Measurements from ENCODE around the gene IL2.
A peak's percentile ranks its signal among the peaks of the same experiment; 100 is the strongest.

IL2 gene

GRCh38 chr4:122456231-122457116 lies at the start of gene IL2:
Gene IL2, minus strand, starts transcription at chr4:122456725. Its CDS starts 285 bp downstream, at chr4:122456440.
- DNase-seq (ENCODE audit: low read depth, low spot score): no peak

- no peak for DNase-seq (ENCODE audit: low read depth, low spot score)
Observed at GRCh38 chr4:122503214-122503613, 46.7 kb upstream of the IL2 start.

GRCh38 chr4:122500852-122501501 lies 44.5 kb upstream of the IL2 start:
- peak; percentile 88 for DNase-seq (ENCODE audit: low read depth, low spot score)

GRCh38 chr4:122489061-122489460 lies 32.5 kb upstream of the IL2 start:
- DNase-seq (ENCODE audit: low read depth, low spot score): no peak

- no peak for DNase-seq (ENCODE audit: low read depth, low spot score)
Observed at GRCh38 chr4:122483481-122483880, 27.0 kb upstream of the IL2 start.

- peak; percentile 58 for DNase-seq (ENCODE audit: low read depth, low spot score)
Observed at GRCh38 chr4:122481766-122482405, 25.4 kb upstream of the IL2 start.

GRCh38 chr4:122480655-122481487 lies 24.3 kb upstream of the IL2 start:
- DNase-seq (ENCODE audit: low read depth, low spot score): no peak

GRCh38 chr4:122479935-122480416 lies 23.5 kb upstream of the IL2 start:
- peak; percentile 74 for DNase-seq (ENCODE audit: low read depth, low spot score)

- DNase-seq (ENCODE audit: low read depth, low spot score): no peak
Observed at GRCh38 chr4:122476745-122477144, 20.2 kb upstream of the IL2 start.

GRCh38 chr4:122476126-122476525 lies 19.6 kb upstream of the IL2 start:
- DNase-seq (ENCODE audit: low read depth, low spot score): no peak

- DNase-seq (ENCODE audit: low read depth, low spot score): no peak
Observed at GRCh38 chr4:122475233-122475632, 18.7 kb upstream of the IL2 start.

GRCh38 chr4:122469457-122469856 lies 12.9 kb upstream of the IL2 start:
- DNase-seq (ENCODE audit: low read depth, low spot score): no peak

- peak; percentile 59 for DNase-seq (ENCODE audit: low read depth, low spot score)
Observed at GRCh38 chr4:122458625-122459024, 2.1 kb upstream of the IL2 start.

GRCh38 chr4:122453384-122453995 lies 3.0 kb downstream of the IL2 start:
- peak; percentile 1 for DNase-seq (ENCODE audit: low read depth, low spot score)

- DNase-seq (ENCODE audit: low read depth, low spot score): peak; percentile 7
Observed at GRCh38 chr4:122450847-122451246, 5.7 kb downstream of the IL2 start.

- no peak for DNase-seq (ENCODE audit: low read depth, low spot score)
Observed at GRCh38 chr4:122434285-122434684, 22.2 kb downstream of the IL2 start.

GRCh38 chr4:122431351-122431750 lies 25.2 kb downstream of the IL2 start:
- no peak for DNase-seq (ENCODE audit: low read depth, low spot score)

GRCh38 chr4:122423246-122423645 lies 33.3 kb downstream of the IL2 start:
- DNase-seq (ENCODE audit: low read depth, low spot score): peak; percentile 5

- DNase-seq (ENCODE audit: low read depth, low spot score): no peak
Observed at GRCh38 chr4:122412547-122412946, 44.0 kb downstream of the IL2 start.

GRCh38 chr4:122403861-122404260 lies 52.7 kb downstream of the IL2 start:
- DNase-seq (ENCODE audit: low read depth, low spot score): no peak

Measured in astrocyte of the hippocampus (primary cell).